Medulla oblongata (tissue), 1 donor: ENCODE results near the gene CPT1C.
"Not testable (repeated sequence)": the region's sequence is repeated elsewhere in the genome, so short reads cannot be mapped to it uniquely, and the experiment has no call there.

Experiments used
- DNase-seq: peaks from one replicate; pipeline ENCODE4 v3.0.0-alpha.2; 2015; ENCODE audit errors: extremely low spot score

Gene CPT1C

GRCh38 chr19:49704888-49705642, 14.1 kb downstream of the CPT1C start:
- DNase-seq: no peak

GRCh38 chr19:49705919-49706318, 15.0 kb downstream of the CPT1C start:
- no peak for DNase-seq

- DNase-seq: no peak
These were observed 19.5 kb downstream of the CPT1C start for GRCh38 chr19:49710372-49710951.

GRCh38 chr19:49712397-49712859, 21.5 kb downstream of the CPT1C start:
- DNase-seq: no peak

- DNase-seq: no peak
These were observed 22.4 kb downstream of the CPT1C start for GRCh38 chr19:49713236-49713845.

- no peak for DNase-seq
These were observed 25.2 kb downstream of the CPT1C start for GRCh38 chr19:49716154-49716553.

GRCh38 chr19:49718511-49718910, 27.6 kb downstream of the CPT1C start:
- DNase-seq: peak; percentile 4

GRCh38 chr19:49718991-49719390, 28.1 kb downstream of the CPT1C start:
- no peak for DNase-seq

GRCh38 chr19:49719420-49719819, 28.5 kb downstream of the CPT1C start:
- DNase-seq: not testable (repeated sequence)

GRCh38 chr19:49727217-49728030, 36.5 kb downstream of the CPT1C start:
- DNase-seq: no peak

- DNase-seq: no peak
These were observed 39.2 kb downstream of the CPT1C start for GRCh38 chr19:49730166-49730565.

GRCh38 chr19:49738268-49738667, 47.4 kb downstream of the CPT1C start:
- no peak for DNase-seq

GRCh38 chr19:49739098-49739497, 48.2 kb downstream of the CPT1C start:
- DNase-seq: no peak

GRCh38 chr19:49739933-49740332, 49.0 kb downstream of the CPT1C start:
- no peak for DNase-seq

- DNase-seq: no peak
These were observed 50.4 kb downstream of the CPT1C start for GRCh38 chr19:49741210-49741844.

- DNase-seq: no peak
These were observed 54.0 kb downstream of the CPT1C start for GRCh38 chr19:49744946-49745381.

- DNase-seq: no peak
These were observed 55.5 kb downstream of the CPT1C start for GRCh38 chr19:49746206-49746958.

GRCh38 chr19:49749055-49749716, 58.3 kb downstream of the CPT1C start:
- no peak for DNase-seq

- no peak for DNase-seq
These were observed 58.9 kb downstream of the CPT1C start for GRCh38 chr19:49749771-49750170.

- no peak for DNase-seq
These were observed 61.8 kb downstream of the CPT1C start for GRCh38 chr19:49752701-49753100.
